Osteocyte (in vitro differentiated cells): ENCODE data around the gene CDH13. TPM values are rescaled to one million over a fixed set of nuclear protein-coding genes. Genes with fewer than 3 reads are reported as not detected.

Experiments
- DNase-seq: peaks from one replicate; pipeline ENCODE4 v3.0.0; 2021; ENCODE audit warnings: mixed read lengths; ENCODE audit not compliant: unreplicated experiment; ENCODE audit errors: extremely low spot score
- H3K27ac Mint-ChIP-seq: one replicate; pipeline ENCODE4 v1.8.0; 2021; ENCODE audit warnings: mild to moderate bottlenecking, mixed read lengths; ENCODE audit not compliant: unreplicated experiment
- H3K27me3 Mint-ChIP-seq: one replicate; pipeline ENCODE4 v1.8.0; 2021; ENCODE audit warnings: mixed read lengths; ENCODE audit not compliant: unreplicated experiment
- H3K36me3 Mint-ChIP-seq: one replicate; pipeline ENCODE4 v1.8.0; 2021; ENCODE audit warnings: mixed read lengths; ENCODE audit not compliant: unreplicated experiment
- H3K4me1 Mint-ChIP-seq: one replicate; pipeline ENCODE4 v1.8.0; 2021; ENCODE audit warnings: mixed read lengths; ENCODE audit not compliant: unreplicated experiment
- H3K4me3 Mint-ChIP-seq: one replicate; pipeline ENCODE4 v1.8.0; 2021; ENCODE audit warnings: mild to moderate bottlenecking, moderate library complexity, mixed read lengths; ENCODE audit not compliant: unreplicated experiment
- H3K9me3 Mint-ChIP-seq: one replicate; pipeline ENCODE4 v1.8.0; 2021; ENCODE audit warnings: mixed read lengths; ENCODE audit not compliant: unreplicated experiment
- total RNA-seq: library from RNA; stranded (reverse); gene quantifications from 2 replicates; pipeline ENCODE4 v1.2.1, GENCODE V29; 2021
- TF ChIP-seq, protein P1 (sequence below): fragments of 200-600 bp; sonication (generic); IDR thresholded peaks from 2 replicates; pipeline ENCODE4 v1.5.0; 2021; ENCODE audit warnings: antibody characterized with exemption, mild to moderate bottlenecking, moderate library complexity

Gene CDH13
- total RNA-seq, 1 donor from 2014 or later, result 27.0 TPM

- no peak overlapping the region for H3K27ac Mint-ChIP-seq
- H3K4me1 Mint-ChIP-seq, result no peaks in the 10 kb centered on the region
- H3K4me3 Mint-ChIP-seq, result no peak overlapping the region
- H3K27me3 Mint-ChIP-seq, result no peaks in the 10 kb centered on the region
- H3K36me3 Mint-ChIP-seq, result no peaks in the 10 kb centered on the region
- H3K9me3 Mint-ChIP-seq, result no peaks in the 10 kb centered on the region
- TF ChIP-seq, protein P1, sequence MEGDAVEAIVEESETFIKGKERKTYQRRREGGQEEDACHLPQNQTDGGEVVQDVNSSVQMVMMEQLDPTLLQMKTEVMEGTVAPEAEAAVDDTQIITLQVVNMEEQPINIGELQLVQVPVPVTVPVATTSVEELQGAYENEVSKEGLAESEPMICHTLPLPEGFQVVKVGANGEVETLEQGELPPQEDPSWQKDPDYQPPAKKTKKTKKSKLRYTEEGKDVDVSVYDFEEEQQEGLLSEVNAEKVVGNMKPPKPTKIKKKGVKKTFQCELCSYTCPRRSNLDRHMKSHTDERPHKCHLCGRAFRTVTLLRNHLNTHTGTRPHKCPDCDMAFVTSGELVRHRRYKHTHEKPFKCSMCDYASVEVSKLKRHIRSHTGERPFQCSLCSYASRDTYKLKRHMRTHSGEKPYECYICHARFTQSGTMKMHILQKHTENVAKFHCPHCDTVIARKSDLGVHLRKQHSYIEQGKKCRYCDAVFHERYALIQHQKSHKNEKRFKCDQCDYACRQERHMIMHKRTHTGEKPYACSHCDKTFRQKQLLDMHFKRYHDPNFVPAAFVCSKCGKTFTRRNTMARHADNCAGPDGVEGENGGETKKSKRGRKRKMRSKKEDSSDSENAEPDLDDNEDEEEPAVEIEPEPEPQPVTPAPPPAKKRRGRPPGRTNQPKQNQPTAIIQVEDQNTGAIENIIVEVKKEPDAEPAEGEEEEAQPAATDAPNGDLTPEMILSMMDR, result no peak
- no peak for DNase-seq
These were observed 728.9 kb downstream of the CDH13 start for GRCh38 chr16:83355570-83356218.

DNA sequence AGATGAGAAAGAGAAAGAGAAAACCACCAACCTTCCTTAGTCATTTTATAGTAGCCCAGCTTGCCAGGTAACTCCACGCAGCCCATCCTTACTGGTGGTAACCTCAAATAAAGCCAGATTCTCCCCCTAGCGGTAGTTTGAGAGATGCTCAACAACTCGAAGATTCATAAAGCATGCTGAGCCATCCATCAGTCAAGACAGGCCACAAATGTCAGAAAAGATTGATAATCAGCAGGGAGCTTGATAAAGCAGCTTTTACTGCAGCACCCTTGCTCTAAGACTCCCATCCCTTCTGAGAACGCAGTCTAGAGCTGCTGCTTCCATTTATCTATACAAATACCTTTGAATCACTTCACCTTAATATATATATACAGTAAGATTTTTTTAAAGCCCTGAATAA lies 729.5 kb downstream of the CDH13 start:
- Mint-ChIP-seq H3K4me1 (no peaks in the 10 kb centered on the region), H3K27ac (no peak overlapping the region), H3K4me3 (no peak overlapping the region), H3K36me3 (no peaks in the 10 kb centered on the region), H3K27me3 (no peaks in the 10 kb centered on the region), H3K9me3 (no peaks in the 10 kb centered on the region)
- TF ChIP-seq, protein P1, result peak; percentile 77
- DNase-seq, result no peak

- H3K27me3 Mint-ChIP-seq, result no peaks in the 10 kb centered on the region
- TF ChIP-seq, protein P1, result no peak
- H3K27ac Mint-ChIP-seq, result no peak overlapping the region
- no peaks in the 10 kb centered on the region for H3K36me3 Mint-ChIP-seq
- no peak for DNase-seq
- H3K4me1 Mint-ChIP-seq, result no peaks in the 10 kb centered on the region
- no peaks in the 10 kb centered on the region for H3K9me3 Mint-ChIP-seq
- no peak overlapping the region for H3K4me3 Mint-ChIP-seq
These were observed 730.2 kb downstream of the CDH13 start for GRCh38 chr16:83356986-83357385.

- Mint-ChIP-seq H3K36me3 (no peaks in the 10 kb centered on the region), H3K4me1 (no peaks in the 10 kb centered on the region), H3K9me3 (no peaks in the 10 kb centered on the region), H3K27ac (no peak overlapping the region), H3K4me3 (no peak overlapping the region), H3K27me3 (no peaks in the 10 kb centered on the region)
- TF ChIP-seq, protein P1, result no peak
- DNase-seq, result no peak
These were observed 736.8 kb downstream of the CDH13 start for GRCh38 chr16:83363521-83363920.

DNA sequence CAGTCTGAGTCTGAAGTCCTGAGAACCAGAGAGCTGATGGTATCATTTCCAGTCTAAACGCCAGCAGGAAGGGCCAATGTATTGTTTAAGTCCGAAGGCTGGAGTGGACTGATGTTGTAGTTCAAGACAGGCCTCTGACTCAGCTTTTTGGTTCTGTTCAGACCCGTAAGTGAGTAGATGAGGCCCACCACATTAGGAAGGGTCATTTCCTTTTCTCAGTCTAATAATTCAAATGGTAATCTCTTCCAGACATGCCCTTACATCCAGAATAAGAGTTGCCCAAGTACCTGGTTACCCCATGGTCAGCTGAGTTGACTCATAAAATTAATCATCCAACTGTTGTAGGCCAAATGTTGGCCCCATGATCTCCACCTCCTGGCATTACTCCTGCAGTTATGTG lies 738.4 kb downstream of the CDH13 start:
- Mint-ChIP-seq H3K27me3 (no peaks in the 10 kb centered on the region), H3K9me3 (no peaks in the 10 kb centered on the region), H3K27ac (no peak overlapping the region), H3K4me3 (no peak overlapping the region), H3K36me3 (no peaks in the 10 kb centered on the region), H3K4me1 (no peaks in the 10 kb centered on the region)
- DNase-seq, result no peak
- TF ChIP-seq, protein P1, result no peak
